Astrocyte (in vitro differentiated cells and primary cell): ENCODE data around the gene ATP13A2.

Experiments
- CTCF ChIP-seq: IDR thresholded peaks from 2 replicates; pipeline ENCODE4 v1.5.1; 2011; ENCODE audit warnings: low read depth, mild to moderate bottlenecking, inconsistent platforms, low read length, moderate library complexity; ENCODE audit not compliant: insufficient read depth
- EZH2 ChIP-seq: IDR thresholded peaks from 2 replicates; pipeline ENCODE4 v1.6.1; 2012; ENCODE audit warnings: mild to moderate bottlenecking, low read length, inconsistent platforms; ENCODE audit not compliant: insufficient read depth

DNA sequence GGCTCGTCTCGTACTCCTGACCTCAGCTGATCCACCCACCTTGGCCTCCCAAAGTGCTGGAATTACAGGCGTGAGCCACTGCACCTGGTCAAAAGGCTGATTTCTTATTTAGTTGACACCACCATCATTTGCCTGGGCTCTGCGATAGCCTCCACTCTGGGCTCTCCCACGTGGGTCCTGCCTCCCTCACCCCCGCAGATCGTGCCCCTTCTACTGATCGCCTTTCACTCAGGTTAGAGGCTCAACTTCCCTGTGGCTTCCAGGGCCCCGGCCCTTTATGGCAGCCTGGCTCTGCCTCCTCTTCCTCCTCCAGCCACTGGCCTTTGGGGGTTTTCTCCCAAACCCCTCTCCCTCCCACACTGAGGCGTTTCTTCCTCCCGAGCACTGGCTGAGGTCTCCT, 28.8 kb downstream of the ATP13A2 start:
- TF ChIP-seq CTCF (no peak), EZH2 (no peak)
